ENCODE data around the gene TPGS1. TPM values are rescaled to one million over a fixed set of nuclear protein-coding genes. Genes with fewer than 3 reads are reported as not detected.
A peak's percentile ranks its signal among the peaks of the same experiment; 100 is the strongest.

Gene TPGS1
- total and polyA plus RNA-seq, 8 donors: 3.5 to 18.2 (median 8.2) TPM

DNA sequence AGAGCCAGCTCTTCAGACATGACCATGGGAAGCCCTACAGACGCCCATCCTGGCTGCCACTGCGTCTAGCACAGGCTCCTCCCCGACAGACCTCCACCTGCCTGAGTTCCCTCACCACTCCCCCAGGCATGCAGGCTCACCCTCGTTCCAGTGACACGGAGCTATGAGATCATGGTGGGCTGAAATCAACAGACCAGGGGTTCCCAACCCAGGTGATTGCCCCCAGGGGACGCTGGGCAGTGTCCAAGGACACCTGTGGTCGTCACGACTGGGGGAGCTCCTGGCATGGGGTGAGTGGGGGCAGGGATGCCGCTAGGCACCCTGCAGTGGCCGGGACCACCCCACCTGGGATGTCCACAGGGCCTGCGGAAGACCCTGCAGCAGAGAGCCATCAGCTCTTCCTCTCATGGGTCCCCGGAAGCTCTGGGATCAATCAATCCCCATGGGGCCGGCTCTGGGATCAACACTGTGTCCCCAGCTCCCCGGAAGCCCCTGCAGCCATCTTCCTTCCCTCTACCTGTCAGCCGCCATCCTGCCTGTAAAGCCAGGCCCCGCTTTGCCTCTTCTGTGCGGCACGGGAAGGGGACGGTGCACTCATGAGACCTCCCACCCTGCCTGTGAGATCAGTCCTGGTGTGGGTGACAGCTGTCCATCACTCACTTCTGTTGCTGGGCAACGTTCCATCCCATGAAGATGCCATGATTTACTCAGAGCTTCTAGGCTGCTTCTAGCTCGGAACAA lies 23.8 kb upstream of the TPGS1 start:
- no peak overlapping the region for H3K4me3 ChIP-seq
- intact Hi-C loops (cut with DNase I): no loop called here
- peaks cover 0 to 41% of the 10 kb centered on the region in 2 donors for H3K27me3 ChIP-seq
- no peak overlapping the region for H3K27ac ChIP-seq
- DNase-seq (peak in 1 of 4 donors; percentile 63), ATAC-seq (no peak)
- TF ChIP-seq CTCF (IDR thresholded peaks at IDR 0.05): no peak
- H3K4me1 ChIP-seq: peaks cover 2 to 5% of the 10 kb centered on the region in 2 donors
- H3K36me3 ChIP-seq: no peaks in the 10 kb centered on the region
- no peaks in the 10 kb centered on the region for H3K9me3 ChIP-seq

- no peak for TF ChIP-seq CTCF (IDR thresholded peaks at IDR 0.05)
- intact Hi-C loops (cut with DNase I): no loop called here
- H3K4me3 ChIP-seq: no peak overlapping the region
- no peaks in the 10 kb centered on the region for H3K9me3 ChIP-seq
- DNase-seq (peak in 1 of 4 donors; percentile 73), ATAC-seq (no peak)
- no peak overlapping the region for H3K27ac ChIP-seq
- peaks cover 0 to 40% of the 10 kb centered on the region in 2 donors for H3K27me3 ChIP-seq
- H3K4me1 ChIP-seq: peaks cover 2 to 6% of the 10 kb centered on the region in 2 donors
- H3K36me3 ChIP-seq: no peaks in the 10 kb centered on the region
These were observed 22.8 kb upstream of the TPGS1 start for GRCh38 chr19:484494-484893.

DNA sequence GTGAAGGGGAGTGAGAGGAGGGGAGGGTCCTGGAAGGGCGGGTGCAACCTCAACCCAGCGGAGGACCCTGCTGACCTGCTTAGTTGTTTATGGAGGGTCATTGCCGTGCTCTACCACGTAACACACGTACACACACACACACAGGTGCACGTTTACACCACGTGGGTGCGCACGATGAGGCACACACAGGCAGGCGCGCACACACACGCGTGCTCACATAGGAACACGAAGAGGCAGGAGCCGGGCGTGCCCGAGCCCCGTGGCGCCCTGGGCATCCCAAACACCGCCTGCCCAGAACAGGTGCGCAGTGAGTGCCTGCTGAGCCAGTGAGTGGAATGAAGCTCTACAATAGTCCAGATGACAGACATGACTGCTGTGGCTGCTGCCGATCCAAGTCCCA lies 22.2 kb upstream of the TPGS1 start:
- H3K9me3 ChIP-seq: no peaks in the 10 kb centered on the region
- intact Hi-C loops (cut with DNase I): no loop called here
- DNase-seq (peak in 1 of 4 donors; percentile 54), ATAC-seq (no peak)
- no peaks in the 10 kb centered on the region for H3K36me3 ChIP-seq
- no peak overlapping the region for H3K4me3 ChIP-seq
- H3K4me1 ChIP-seq: peaks cover 0 to 12% of the 10 kb centered on the region in 2 donors
- H3K27ac ChIP-seq: no peak overlapping the region
- H3K27me3 ChIP-seq: peaks cover 0 to 40% of the 10 kb centered on the region in 2 donors
- TF ChIP-seq CTCF (IDR thresholded peaks at IDR 0.05): no peak

GRCh38 chr19:485583-486236 lies 21.6 kb upstream of the TPGS1 start:
- peaks cover 0 to 40% of the 10 kb centered on the region in 2 donors for H3K27me3 ChIP-seq
- no peaks in the 10 kb centered on the region for H3K9me3 ChIP-seq
- ATAC-seq (no peak), DNase-seq (peak in 1 of 4 donors; percentile 56)
- no peaks in the 10 kb centered on the region for H3K36me3 ChIP-seq
- TF ChIP-seq CTCF (IDR thresholded peaks at IDR 0.05): no peak
- H3K4me3 ChIP-seq: no peak overlapping the region
- peaks cover 0 to 14% of the 10 kb centered on the region in 2 donors for H3K4me1 ChIP-seq
- H3K27ac ChIP-seq: no peak overlapping the region
- intact Hi-C loops (cut with DNase I): no loop called here

Data from left lung (tissue), 10 donors.